Ishikawa (cell line): ENCODE data around the gene ZNF804A.

Experiments
- CEBPB ChIP-seq: IDR thresholded peaks from 2 replicates; pipeline ENCODE4 v1.6.1; 2012
- CREB1 ChIP-seq: IDR thresholded peaks from 2 replicates; pipeline ENCODE4 v1.6.1; 2012; ENCODE audit warnings: low read depth
- EGR1 ChIP-seq: IDR thresholded peaks from 2 replicates; pipeline ENCODE4 v1.6.1; 2012
- EP300 ChIP-seq: IDR thresholded peaks from 2 replicates; pipeline ENCODE4 v1.6.1; 2012; ENCODE audit warnings: borderline replicate concordance
- FOXM1 ChIP-seq: IDR thresholded peaks from 2 replicates; pipeline ENCODE4 v1.6.1; 2012; ENCODE audit warnings: low read depth, borderline replicate concordance
- NFIC ChIP-seq: IDR thresholded peaks from 2 replicates; pipeline ENCODE4 v1.6.1; 2012
- RAD21 ChIP-seq: IDR thresholded peaks from 2 replicates; pipeline ENCODE4 v1.6.1; 2012; ENCODE audit warnings: low read depth
- TAF1 ChIP-seq: IDR thresholded peaks from 2 replicates; pipeline ENCODE4 v1.6.1; 2012; ENCODE audit warnings: low read depth, mild to moderate bottlenecking
- TCF12 ChIP-seq: IDR thresholded peaks from 2 replicates; pipeline ENCODE4 v1.6.1; 2012; ENCODE audit warnings: low read depth
- TEAD4 ChIP-seq: IDR thresholded peaks from 2 replicates; pipeline ENCODE4 v1.6.1; 2012
- YY1 ChIP-seq: IDR thresholded peaks from 2 replicates; pipeline ENCODE4 v1.6.1; 2012; ENCODE audit warnings: low read depth
- ZBTB7A ChIP-seq: IDR thresholded peaks from 2 replicates; pipeline ENCODE4 v1.6.1; 2012; ENCODE audit warnings: low read depth
- TF ChIP-seq, protein P1 (sequence below): IDR thresholded peaks from 2 replicates; pipeline ENCODE4 v1.6.1; 2012; ENCODE audit warnings: low read depth, mild to moderate bottlenecking
- TF ChIP-seq, protein P2 (sequence below): IDR thresholded peaks from 2 replicates; pipeline ENCODE4 v1.6.1; 2012
- TF ChIP-seq, protein P3 (sequence below): IDR thresholded peaks from 2 replicates; pipeline ENCODE4 v1.6.1; 2012

ZNF804A gene

DNA sequence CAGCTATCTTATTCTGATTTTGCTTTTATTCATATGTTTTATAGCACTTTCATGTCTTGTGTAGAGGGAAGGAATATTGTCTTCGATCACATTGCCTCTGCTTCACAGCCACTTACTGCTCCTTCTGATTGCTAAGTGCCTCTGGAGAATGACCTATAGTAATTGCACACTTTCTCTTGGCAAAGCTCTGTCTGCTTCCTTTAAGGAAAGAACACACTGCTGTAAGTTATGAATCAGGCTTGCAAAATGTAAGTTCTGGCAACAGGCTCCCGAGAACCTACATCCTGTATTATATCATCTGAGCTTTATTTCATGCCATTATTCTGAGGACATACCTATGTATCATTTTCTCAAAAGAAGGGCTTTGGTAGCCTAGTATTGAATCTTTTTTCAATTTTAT, 170.7 kb downstream of the ZNF804A start:
- TF ChIP-seq RAD21 (no peak), TCF12 (no peak), FOXM1 (no peak), EGR1 (no peak), CEBPB (no peak), EP300 (no peak), TAF1 (no peak), TEAD4 (no peak), YY1 (no peak), CREB1 (no peak)
- TF ChIP-seq, protein P1, sequence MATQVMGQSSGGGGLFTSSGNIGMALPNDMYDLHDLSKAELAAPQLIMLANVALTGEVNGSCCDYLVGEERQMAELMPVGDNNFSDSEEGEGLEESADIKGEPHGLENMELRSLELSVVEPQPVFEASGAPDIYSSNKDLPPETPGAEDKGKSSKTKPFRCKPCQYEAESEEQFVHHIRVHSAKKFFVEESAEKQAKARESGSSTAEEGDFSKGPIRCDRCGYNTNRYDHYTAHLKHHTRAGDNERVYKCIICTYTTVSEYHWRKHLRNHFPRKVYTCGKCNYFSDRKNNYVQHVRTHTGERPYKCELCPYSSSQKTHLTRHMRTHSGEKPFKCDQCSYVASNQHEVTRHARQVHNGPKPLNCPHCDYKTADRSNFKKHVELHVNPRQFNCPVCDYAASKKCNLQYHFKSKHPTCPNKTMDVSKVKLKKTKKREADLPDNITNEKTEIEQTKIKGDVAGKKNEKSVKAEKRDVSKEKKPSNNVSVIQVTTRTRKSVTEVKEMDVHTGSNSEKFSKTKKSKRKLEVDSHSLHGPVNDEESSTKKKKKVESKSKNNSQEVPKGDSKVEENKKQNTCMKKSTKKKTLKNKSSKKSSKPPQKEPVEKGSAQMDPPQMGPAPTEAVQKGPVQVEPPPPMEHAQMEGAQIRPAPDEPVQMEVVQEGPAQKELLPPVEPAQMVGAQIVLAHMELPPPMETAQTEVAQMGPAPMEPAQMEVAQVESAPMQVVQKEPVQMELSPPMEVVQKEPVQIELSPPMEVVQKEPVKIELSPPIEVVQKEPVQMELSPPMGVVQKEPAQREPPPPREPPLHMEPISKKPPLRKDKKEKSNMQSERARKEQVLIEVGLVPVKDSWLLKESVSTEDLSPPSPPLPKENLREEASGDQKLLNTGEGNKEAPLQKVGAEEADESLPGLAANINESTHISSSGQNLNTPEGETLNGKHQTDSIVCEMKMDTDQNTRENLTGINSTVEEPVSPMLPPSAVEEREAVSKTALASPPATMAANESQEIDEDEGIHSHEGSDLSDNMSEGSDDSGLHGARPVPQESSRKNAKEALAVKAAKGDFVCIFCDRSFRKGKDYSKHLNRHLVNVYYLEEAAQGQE = no peak
- TF ChIP-seq, protein P2, sequence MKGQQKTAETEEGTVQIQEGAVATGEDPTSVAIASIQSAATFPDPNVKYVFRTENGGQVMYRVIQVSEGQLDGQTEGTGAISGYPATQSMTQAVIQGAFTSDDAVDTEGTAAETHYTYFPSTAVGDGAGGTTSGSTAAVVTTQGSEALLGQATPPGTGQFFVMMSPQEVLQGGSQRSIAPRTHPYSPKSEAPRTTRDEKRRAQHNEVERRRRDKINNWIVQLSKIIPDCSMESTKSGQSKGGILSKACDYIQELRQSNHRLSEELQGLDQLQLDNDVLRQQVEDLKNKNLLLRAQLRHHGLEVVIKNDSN = no peak

DNA sequence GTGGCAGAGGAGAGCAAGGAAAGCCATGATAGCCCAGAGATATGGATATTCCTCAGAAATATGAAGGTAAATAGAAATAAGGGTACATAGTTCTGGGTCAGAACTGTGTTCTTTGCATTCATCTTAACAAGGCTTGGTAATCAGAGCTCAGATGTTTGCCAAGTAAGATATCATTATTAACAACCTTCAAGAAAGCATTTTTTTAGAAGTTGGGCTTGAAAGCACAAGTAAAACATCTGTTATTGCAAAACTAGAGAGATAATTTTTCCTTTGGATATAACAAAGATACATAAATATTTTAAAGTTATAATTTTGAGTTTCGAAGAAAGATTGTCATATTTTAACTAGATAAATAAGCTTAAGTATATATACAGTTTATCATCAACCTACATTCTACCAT, 171.4 kb downstream of the ZNF804A start:
- no peak for TF ChIP-seq ZBTB7A
- no peak for TF ChIP-seq NFIC
- TF ChIP-seq YY1 = no peak
- no peak for TF ChIP-seq EGR1
- TF ChIP-seq, protein P1 = no peak
- no peak for TF ChIP-seq TEAD4
- no peak for TF ChIP-seq RAD21
- TF ChIP-seq TAF1 = no peak
- no peak for TF ChIP-seq CEBPB
- no peak for TF ChIP-seq FOXM1
- TF ChIP-seq, protein P3, sequence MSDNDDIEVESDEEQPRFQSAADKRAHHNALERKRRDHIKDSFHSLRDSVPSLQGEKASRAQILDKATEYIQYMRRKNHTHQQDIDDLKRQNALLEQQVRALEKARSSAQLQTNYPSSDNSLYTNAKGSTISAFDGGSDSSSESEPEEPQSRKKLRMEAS = no peak
- TF ChIP-seq, protein P2 = no peak
- TF ChIP-seq EP300 = no peak
- no peak for TF ChIP-seq CREB1
- TF ChIP-seq TCF12 = no peak

DNA sequence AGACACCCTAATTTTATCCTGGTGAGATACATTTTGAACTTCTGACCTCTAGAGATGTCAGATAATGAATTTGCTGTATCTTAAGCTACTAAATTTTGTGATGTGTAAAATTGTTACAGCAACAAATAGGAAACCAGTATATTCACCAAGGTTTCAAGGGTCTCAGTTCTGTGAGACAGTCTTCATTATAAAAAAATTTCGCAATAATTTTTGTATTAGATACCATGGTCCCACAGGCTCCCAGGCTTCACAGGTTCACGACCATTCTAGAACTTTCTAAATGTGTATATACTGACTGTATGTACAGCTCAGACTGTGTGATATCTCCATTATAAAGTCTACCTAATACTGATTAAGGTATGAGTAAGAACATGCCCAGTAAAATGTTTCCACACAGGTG, 181.4 kb downstream of the ZNF804A start:
- no peak for TF ChIP-seq RAD21
- TF ChIP-seq, protein P1 = no peak
- no peak for TF ChIP-seq CEBPB

DNA sequence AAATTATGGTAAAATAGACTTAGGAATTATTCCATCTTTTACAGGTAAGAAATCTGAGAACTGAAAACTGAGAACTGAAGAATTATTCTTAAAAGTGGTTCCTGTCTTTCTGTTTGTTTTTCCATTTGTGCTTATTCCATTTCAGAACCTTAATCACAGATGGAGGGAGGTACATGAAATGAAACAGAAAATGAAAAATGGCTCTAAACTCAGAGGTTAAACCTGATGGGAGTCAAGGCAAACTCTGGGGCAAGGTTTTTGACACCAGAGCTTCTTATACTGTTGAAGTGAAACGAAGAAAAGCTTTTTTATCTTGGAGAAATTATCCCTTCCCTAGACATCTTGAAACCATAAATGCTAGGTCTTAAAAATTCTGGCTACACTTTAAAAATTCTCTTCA, 182.1 kb downstream of the ZNF804A start:
- TF ChIP-seq YY1 = no peak
- TF ChIP-seq EP300 = no peak
- TF ChIP-seq FOXM1 = no peak
- no peak for TF ChIP-seq TEAD4
- TF ChIP-seq TAF1 = no peak
- no peak for TF ChIP-seq CREB1
- no peak for TF ChIP-seq EGR1
- TF ChIP-seq CEBPB = no peak
- TF ChIP-seq, protein P3 = no peak
- no peak for TF ChIP-seq NFIC
- TF ChIP-seq, protein P2 = no peak
- no peak for TF ChIP-seq RAD21
- TF ChIP-seq ZBTB7A = no peak
- TF ChIP-seq, protein P1 = no peak
- TF ChIP-seq TCF12 = no peak
